ENCODE results near the gene EIF3D. TPM values are rescaled to one million over a fixed set of nuclear protein-coding genes. Genes with fewer than 3 reads are reported as not detected.
A peak's percentile ranks its signal among the peaks of the same experiment; 100 is the strongest.
"Not testable (repeated sequence)": the region's sequence is repeated elsewhere in the genome, so short reads cannot be mapped to it uniquely, and the experiment has no call there.

The EIF3D gene
- total RNA-seq, 3 donors from 2014 or later = 291 to 419 (median 301) TPM

DNA sequence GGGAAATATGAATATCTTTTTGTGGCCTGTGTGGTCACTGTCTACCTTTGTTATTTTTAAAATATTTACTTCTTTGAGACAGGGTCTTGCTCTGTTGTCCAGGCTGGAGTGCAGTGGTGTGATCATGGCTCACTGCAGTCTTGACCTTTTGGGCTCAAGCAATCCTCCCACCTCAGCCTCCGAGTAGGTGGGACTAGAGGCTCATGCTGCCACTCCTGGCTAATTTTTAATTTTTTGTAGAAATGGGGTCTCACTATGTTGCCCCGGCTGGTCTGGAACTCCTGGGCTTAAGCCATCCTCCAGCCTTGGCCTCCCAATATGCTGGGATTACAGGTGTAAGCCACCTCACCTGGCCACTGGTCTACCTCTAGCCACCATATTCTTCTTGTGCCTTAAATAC lies 3.5 kb upstream of the EIF3D start:
- Histone ChIP-seq H3K27ac (no peak overlapping the region), H3K9me3 (no peaks in the 10 kb centered on the region), H3K4me1 (peaks cover 0 to 8% of the 10 kb centered on the region in 2 donors), H3K36me3 (no peaks in the 10 kb centered on the region), H3K27me3 (no peaks in the 10 kb centered on the region), H3K4me3 (no peak overlapping the region)
- intact Hi-C loops (cut with DNase I; ENCODE audit: low total_unique reads) = no loop called here
- DNase-seq (ENCODE audit: low spot score in 2 of 2) = no peak
- TF ChIP-seq, protein P1, sequence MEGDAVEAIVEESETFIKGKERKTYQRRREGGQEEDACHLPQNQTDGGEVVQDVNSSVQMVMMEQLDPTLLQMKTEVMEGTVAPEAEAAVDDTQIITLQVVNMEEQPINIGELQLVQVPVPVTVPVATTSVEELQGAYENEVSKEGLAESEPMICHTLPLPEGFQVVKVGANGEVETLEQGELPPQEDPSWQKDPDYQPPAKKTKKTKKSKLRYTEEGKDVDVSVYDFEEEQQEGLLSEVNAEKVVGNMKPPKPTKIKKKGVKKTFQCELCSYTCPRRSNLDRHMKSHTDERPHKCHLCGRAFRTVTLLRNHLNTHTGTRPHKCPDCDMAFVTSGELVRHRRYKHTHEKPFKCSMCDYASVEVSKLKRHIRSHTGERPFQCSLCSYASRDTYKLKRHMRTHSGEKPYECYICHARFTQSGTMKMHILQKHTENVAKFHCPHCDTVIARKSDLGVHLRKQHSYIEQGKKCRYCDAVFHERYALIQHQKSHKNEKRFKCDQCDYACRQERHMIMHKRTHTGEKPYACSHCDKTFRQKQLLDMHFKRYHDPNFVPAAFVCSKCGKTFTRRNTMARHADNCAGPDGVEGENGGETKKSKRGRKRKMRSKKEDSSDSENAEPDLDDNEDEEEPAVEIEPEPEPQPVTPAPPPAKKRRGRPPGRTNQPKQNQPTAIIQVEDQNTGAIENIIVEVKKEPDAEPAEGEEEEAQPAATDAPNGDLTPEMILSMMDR (IDR thresholded peaks at IDR 0.05) = no peak
- TF ChIP-seq POLR2AphosphoS5 (IDR thresholded peaks at IDR 0.05) (no peak), POLR2A (IDR thresholded peaks at IDR 0.05) (no peak)

DNA sequence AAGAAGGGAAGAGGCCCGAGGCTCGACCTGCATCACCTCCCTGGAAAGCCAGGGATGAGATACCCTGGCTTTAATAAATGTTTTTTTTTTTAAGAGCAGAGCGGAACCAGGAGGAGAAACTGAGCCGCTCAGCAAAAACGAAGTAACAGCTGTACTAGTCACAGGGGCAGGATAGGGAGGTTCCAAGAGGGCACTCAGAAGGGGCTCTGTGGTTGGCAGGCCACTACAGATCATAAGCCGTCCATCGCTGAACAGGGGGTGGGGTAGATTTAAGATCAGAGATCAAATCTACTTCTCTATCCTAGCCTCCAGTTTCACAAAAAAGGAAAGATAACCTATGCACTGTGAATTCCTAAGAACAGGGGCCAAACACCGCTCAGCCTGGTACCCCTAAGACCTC lies 625 bp downstream of the EIF3D start:
- no peak for TF ChIP-seq POLR2A (IDR thresholded peaks at IDR 0.05)
- intact Hi-C loops (cut with DNase I; ENCODE audit: low total_unique reads) = no loop called here
- peaks cover 13% of the 10 kb centered on the region for H3K36me3 ChIP-seq
- peak overlapping the region; percentile 92 to 98 for H3K27ac ChIP-seq
- H3K4me1 ChIP-seq = peaks cover 5 to 13% of the 10 kb centered on the region in 2 donors
- DNase-seq (ENCODE audit: low spot score in 2 of 2) = no peak
- no peaks in the 10 kb centered on the region for H3K27me3 ChIP-seq
- no peaks in the 10 kb centered on the region for H3K9me3 ChIP-seq
- peak overlapping the region; percentile 81 to 84 (median 82) for H3K4me3 ChIP-seq

DNA sequence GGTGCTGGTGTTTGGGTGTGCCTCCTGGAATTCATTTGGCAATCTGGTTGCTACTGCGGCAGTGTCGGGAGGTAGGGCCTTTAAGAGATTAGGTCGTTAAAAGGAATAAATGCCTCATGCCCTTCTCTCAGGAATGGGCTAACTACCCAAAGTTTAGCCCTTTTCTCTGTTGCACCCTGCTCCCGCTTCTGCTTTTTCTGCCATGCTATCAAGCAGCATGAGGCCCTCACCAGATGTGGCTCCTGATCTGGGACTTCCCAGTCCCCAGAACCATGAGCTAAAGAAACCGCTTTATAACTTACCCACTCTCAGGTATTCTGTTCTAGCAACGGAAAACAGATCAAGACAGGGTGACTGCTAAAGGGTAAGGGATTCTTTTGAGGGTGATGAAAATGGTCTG lies 6.3 kb downstream of the EIF3D start:
- no peak overlapping the region for H3K4me3 ChIP-seq

DNA sequence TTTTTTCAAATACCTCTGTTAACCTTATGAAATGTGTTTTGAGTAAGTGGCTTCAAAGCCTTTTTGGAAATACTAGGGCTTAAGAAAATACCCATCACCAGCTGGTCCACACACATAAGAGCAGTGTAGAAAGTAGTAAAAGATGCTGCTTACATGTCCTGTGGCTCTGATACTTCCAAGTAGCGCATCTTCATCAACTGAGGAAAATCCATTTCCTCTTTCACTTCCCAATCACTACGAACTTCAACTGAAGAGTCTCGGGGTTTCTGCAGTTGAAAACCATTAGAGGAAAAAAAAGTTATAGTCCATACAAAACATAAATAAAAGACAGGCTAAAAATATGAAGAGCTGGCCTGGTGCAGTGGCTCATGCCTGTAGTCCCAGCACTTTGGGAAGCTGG lies 8.5 kb downstream of the EIF3D start:
- TF ChIP-seq, protein P1 (IDR thresholded peaks at IDR 0.05) = no peak
- TF ChIP-seq POLR2AphosphoS5 (IDR thresholded peaks at IDR 0.05) (no peak), POLR2A (IDR thresholded peaks at IDR 0.05) (no peak)
- no peaks in the 10 kb centered on the region for H3K4me1 ChIP-seq
- no peaks in the 10 kb centered on the region for H3K9me3 ChIP-seq
- H3K36me3 ChIP-seq = peaks cover 35% of the 10 kb centered on the region
- no peak overlapping the region for H3K27ac ChIP-seq
- no peak overlapping the region for H3K4me3 ChIP-seq
- no peak for DNase-seq (ENCODE audit: low spot score in 2 of 2)
- H3K27me3 ChIP-seq = no peaks in the 10 kb centered on the region
- intact Hi-C loops (cut with DNase I; ENCODE audit: low total_unique reads) = no loop called here

More for the DNA sequence above, 6.3 kb downstream of the EIF3D start:
- intact Hi-C loops (cut with DNase I; ENCODE audit: low total_unique reads) = no loop called here
- Histone ChIP-seq H3K27me3 (no peaks in the 10 kb centered on the region), H3K27ac (no peak overlapping the region), H3K9me3 (no peaks in the 10 kb centered on the region), H3K4me1 (peaks cover 5 to 7% of the 10 kb centered on the region in 2 donors), H3K36me3 (peaks cover 21% of the 10 kb centered on the region)
- no peak for DNase-seq (ENCODE audit: low spot score in 2 of 2)
- TF ChIP-seq POLR2A (IDR thresholded peaks at IDR 0.05) = no peak
- TF ChIP-seq, protein P1 (IDR thresholded peaks at IDR 0.05) = no peak
- TF ChIP-seq POLR2AphosphoS5 (IDR thresholded peaks at IDR 0.05) = no peak

DNA sequence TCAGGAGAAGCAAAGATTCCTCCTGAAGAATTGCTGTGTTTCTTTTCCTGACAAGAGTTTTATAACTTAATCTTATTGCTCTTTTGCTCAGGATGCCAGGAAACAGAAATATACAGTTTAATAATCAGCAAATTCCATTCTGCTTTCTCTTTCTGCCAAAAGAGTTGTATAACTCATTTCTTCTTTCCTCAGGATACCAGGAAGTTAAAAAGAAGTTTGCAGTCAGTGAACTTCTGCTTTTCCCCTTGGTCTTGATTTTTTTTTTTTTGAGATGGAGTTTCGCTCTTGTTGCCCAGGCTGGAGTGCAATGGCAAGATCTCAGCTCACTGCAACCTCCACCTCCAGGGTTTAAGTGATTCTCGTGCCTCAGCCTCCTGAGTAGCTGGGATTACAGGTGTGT lies 9.1 kb downstream of the EIF3D start:
- intact Hi-C loops (cut with DNase I; ENCODE audit: low total_unique reads) = not testable (repeated sequence)

DNA sequence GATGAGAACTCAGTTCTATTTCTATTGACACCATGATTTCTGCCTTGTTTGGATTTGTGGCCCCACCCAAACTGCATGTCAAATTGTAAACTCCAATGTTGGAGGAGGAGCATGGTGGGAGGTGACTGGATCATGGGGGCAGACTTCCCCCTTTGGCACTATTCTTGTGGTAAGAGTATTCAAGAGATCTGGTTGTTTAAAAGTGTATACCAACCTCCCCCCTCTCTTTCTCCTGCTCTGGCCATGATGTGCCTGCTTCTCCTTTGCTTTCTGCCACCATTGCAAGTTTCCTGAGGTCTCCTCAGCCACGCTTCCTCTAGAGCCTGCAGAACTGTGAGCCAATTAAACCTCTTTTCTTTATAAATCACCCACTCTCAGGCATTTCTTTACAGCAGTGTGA lies 14.2 kb downstream of the EIF3D start:
- Histone ChIP-seq H3K9me3 (no peaks in the 10 kb centered on the region), H3K27me3 (no peaks in the 10 kb centered on the region), H3K27ac (no peak overlapping the region), H3K4me1 (no peaks in the 10 kb centered on the region), H3K36me3 (peaks cover 27% of the 10 kb centered on the region), H3K4me3 (no peak overlapping the region)
- no peak for DNase-seq (ENCODE audit: low spot score in 2 of 2)
- intact Hi-C loops (cut with DNase I; ENCODE audit: low total_unique reads) = no loop called here
- TF ChIP-seq POLR2AphosphoS5 (IDR thresholded peaks at IDR 0.05) = no peak
- TF ChIP-seq, protein P1 (IDR thresholded peaks at IDR 0.05) = no peak
- no peak for TF ChIP-seq POLR2A (IDR thresholded peaks at IDR 0.05)

More for the DNA sequence above, 9.1 kb downstream of the EIF3D start:
- H3K27ac ChIP-seq; H3K9me3 ChIP-seq; H3K4me1 ChIP-seq; DNase-seq (ENCODE audit: low spot score in 2 of 2); H3K27me3 ChIP-seq; H3K4me3 ChIP-seq: not testable (repeated sequence)
- H3K36me3 ChIP-seq = peaks cover 33% of the 10 kb centered on the region
